SK-N-SH treated with all-trans-retinoic acid at 6 μM for 48 hours (cell line): ENCODE measurements around the gene OSBPL3.
A peak's percentile ranks its signal among the peaks of the same experiment; 100 is the strongest.

ENCODE experiments used
- ATAC-seq: fragments of 200-7000 bp; cut with Tn5 transposase; 3 replicates; pipeline ENCODE4 v1.9.1; 2020; ENCODE audit warnings: mild to moderate bottlenecking, moderate library complexity
- ARNTL ChIP-seq: fragments of 450-650 bp; formaldehyde crosslinking; IDR thresholded peaks from 2 replicates; pipeline ENCODE4 v1.5.0; 2020; ENCODE audit warnings: low read depth, mild to moderate bottlenecking, moderate library complexity, borderline replicate concordance
- BACH2 ChIP-seq: fragments of 250-450 bp; sonication (Bioruptor Pico); IDR thresholded peaks from 2 replicates; pipeline ENCODE4 v1.9.0; 2021; ENCODE audit warnings: mild to moderate bottlenecking, borderline replicate concordance
- CSDC2 ChIP-seq: fragments of 250-450 bp; sonication (Bioruptor Pico); IDR thresholded peaks from 2 replicates; pipeline ENCODE4 v1.5.0; 2020; ENCODE audit warnings: mild to moderate bottlenecking, moderate library complexity
- ESRRG ChIP-seq: fragments of 250-450 bp; sonication (Bioruptor Pico); IDR thresholded peaks from 2 replicates; pipeline ENCODE4 v1.6.1; 2021; ENCODE audit warnings: mild to moderate bottlenecking
- GLIS3 ChIP-seq: fragments of 250-450 bp; sonication (Bioruptor Pico); IDR thresholded peaks from 2 replicates; pipeline ENCODE4 v1.5.0; 2020; ENCODE audit warnings: mild to moderate bottlenecking, moderate library complexity
- ISL1 ChIP-seq: fragments of 250-450 bp; sonication (Bioruptor Pico); IDR thresholded peaks from 2 replicates; pipeline ENCODE4 v2.1.2; 2022; ENCODE audit warnings: mild to moderate bottlenecking, moderate library complexity
- OSR1 ChIP-seq: fragments of 250-450 bp; sonication (Bioruptor Pico); IDR thresholded peaks from 2 replicates; pipeline ENCODE4 v1.8.0; 2022; ENCODE audit warnings: moderate library complexity, mild to moderate bottlenecking, inconsistent platforms
- PPARA ChIP-seq: fragments of 250-450 bp; sonication (Bioruptor Pico); IDR thresholded peaks from 2 replicates; pipeline ENCODE4 v1.5.0; 2020; ENCODE audit warnings: mild to moderate bottlenecking, borderline replicate concordance
- SNAI2 ChIP-seq: fragments of 250-450 bp; sonication (Bioruptor Pico); IDR thresholded peaks from 2 replicates; pipeline ENCODE4 v1.5.0; 2020; ENCODE audit warnings: mild to moderate bottlenecking, moderate library complexity
- TCF4 ChIP-seq: fragments of 250-450 bp; sonication (Bioruptor Pico); IDR thresholded peaks from 2 replicates; pipeline ENCODE4 v1.8.0; 2021; ENCODE audit warnings: mild to moderate bottlenecking, moderate library complexity, borderline replicate concordance
- TOX ChIP-seq: fragments of 250-450 bp; sonication (Bioruptor Pico); IDR thresholded peaks from 2 replicates; pipeline ENCODE4 v1.8.0; 2021; ENCODE audit warnings: mild to moderate bottlenecking, moderate library complexity, borderline replicate concordance
- ZC3H10 ChIP-seq: fragments of 250-450 bp; sonication (Bioruptor Pico); IDR thresholded peaks from 2 replicates; pipeline ENCODE4 v1.5.1; 2021; ENCODE audit warnings: mild to moderate bottlenecking, moderate library complexity
- ZFP30 ChIP-seq: fragments of 450-650 bp; formaldehyde crosslinking; IDR thresholded peaks from 2 replicates; pipeline ENCODE4 v1.5.0; 2022; ENCODE audit warnings: mild to moderate bottlenecking, moderate library complexity
- ZNF70 ChIP-seq: fragments of 450-650 bp; formaldehyde crosslinking; IDR thresholded peaks from 2 replicates; pipeline ENCODE4 v1.5.0; 2020; ENCODE audit warnings: mild to moderate bottlenecking, moderate library complexity
- ZNF8 ChIP-seq: fragments of 450-650 bp; formaldehyde crosslinking; IDR thresholded peaks from 2 replicates; pipeline ENCODE4 v1.5.0; 2020; ENCODE audit warnings: mild to moderate bottlenecking, moderate library complexity
- TF ChIP-seq, protein P1 (sequence below): fragments of 250-450 bp; sonication (Bioruptor Pico); IDR thresholded peaks from 2 replicates; pipeline ENCODE4 v1.5.0; 2020; ENCODE audit warnings: mild to moderate bottlenecking, moderate library complexity
- TF ChIP-seq, protein P2 (sequence below): fragments of 250-450 bp; sonication (Bioruptor Pico); IDR thresholded peaks from 2 replicates; pipeline ENCODE4 v1.5.1; 2020; ENCODE audit warnings: low read depth, mild to moderate bottlenecking, moderate library complexity
- TF ChIP-seq, protein P3 (sequence below): fragments of 250-450 bp; sonication (Bioruptor Pico); IDR thresholded peaks from 2 replicates; pipeline ENCODE4 v1.8.0; 2021; ENCODE audit warnings: low read depth, mild to moderate bottlenecking, moderate library complexity, borderline replicate concordance
- TF ChIP-seq, protein P4 (sequence below): fragments of 250-450 bp; sonication (Bioruptor Pico); IDR thresholded peaks from 2 replicates; pipeline ENCODE4 v1.8.0; 2020; ENCODE audit warnings: mild to moderate bottlenecking, moderate library complexity, borderline replicate concordance

Gene OSBPL3

DNA sequence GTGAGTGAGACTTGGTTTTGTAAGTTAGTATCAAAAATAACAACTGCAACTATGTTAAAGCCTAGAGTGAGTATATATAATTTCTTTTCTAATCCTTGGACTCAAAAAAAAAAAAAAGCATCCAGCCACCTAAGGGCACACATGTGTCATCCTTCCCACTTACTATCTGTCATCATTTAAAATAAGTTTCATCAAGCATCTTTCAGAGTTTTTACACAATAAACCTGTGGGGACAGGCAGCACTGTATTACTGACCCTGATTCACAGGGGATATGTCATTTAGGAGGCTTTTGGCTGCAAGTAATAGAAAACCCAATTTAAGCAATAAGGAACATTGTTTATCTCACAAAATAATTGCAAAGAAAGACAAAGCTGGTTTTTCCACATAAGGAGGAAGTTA lies 32.3 kb upstream of the OSBPL3 start:
- ATAC-seq: no peak
- TF ChIP-seq, protein P1, sequence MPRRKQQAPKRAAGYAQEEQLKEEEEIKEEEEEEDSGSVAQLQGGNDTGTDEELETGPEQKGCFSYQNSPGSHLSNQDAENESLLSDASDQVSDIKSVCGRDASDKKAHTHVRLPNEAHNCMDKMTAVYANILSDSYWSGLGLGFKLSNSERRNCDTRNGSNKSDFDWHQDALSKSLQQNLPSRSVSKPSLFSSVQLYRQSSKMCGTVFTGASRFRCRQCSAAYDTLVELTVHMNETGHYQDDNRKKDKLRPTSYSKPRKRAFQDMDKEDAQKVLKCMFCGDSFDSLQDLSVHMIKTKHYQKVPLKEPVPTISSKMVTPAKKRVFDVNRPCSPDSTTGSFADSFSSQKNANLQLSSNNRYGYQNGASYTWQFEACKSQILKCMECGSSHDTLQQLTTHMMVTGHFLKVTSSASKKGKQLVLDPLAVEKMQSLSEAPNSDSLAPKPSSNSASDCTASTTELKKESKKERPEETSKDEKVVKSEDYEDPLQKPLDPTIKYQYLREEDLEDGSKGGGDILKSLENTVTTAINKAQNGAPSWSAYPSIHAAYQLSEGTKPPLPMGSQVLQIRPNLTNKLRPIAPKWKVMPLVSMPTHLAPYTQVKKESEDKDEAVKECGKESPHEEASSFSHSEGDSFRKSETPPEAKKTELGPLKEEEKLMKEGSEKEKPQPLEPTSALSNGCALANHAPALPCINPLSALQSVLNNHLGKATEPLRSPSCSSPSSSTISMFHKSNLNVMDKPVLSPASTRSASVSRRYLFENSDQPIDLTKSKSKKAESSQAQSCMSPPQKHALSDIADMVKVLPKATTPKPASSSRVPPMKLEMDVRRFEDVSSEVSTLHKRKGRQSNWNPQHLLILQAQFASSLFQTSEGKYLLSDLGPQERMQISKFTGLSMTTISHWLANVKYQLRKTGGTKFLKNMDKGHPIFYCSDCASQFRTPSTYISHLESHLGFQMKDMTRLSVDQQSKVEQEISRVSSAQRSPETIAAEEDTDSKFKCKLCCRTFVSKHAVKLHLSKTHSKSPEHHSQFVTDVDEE (CRISPR knock-in tag): no peak
- no peak for TF ChIP-seq ZNF70 (CRISPR knock-in tag)

DNA sequence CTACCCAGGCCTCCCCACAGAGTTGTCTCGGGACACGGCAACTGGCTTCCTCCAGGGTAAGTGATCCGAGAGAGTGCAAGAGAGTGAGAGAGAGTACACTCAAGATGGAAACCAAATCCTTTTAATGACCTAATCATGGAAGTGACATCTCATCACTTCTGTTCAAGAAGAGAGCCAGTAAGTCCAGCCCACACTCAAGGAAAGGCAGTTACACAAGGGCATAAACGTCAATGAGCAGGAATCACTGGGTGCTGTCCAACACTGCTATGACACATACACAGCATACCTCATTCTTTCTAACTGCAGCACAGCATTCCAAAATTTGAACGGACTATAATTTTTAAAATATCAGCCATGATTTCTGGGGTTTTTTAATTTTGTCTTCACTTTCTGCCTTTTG lies 29.3 kb upstream of the OSBPL3 start:
- peak; percentile 82 for ATAC-seq
- no peak for TF ChIP-seq PPARA (CRISPR knock-in tag)
- TF ChIP-seq, all 23 proteins: peak for 0

DNA sequence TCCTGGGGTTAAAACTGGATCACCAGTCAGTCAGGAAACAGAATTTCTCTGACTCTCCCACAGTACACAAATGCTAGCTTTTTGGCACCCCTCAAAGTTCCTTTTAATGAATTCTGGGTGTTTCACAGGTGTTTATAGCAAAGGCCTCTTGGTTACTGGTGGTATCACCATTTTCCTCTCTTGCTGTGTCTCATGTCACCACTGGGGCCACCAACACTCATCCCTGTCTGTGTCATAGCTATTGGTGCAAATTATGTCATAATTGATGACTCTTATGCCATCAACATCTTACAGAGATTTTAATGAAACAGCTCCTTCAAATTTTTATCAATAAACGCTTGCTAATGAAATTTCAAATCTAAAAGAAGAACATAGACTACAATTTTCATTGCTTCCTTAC lies 27.7 kb upstream of the OSBPL3 start:
- TF ChIP-seq ISL1 (CRISPR knock-in tag): no peak
- TF ChIP-seq ZNF8 (CRISPR knock-in tag): no peak
- no peak for TF ChIP-seq ARNTL (CRISPR knock-in tag)
- TF ChIP-seq SNAI2 (CRISPR knock-in tag): no peak
- TF ChIP-seq TOX: no peak
- TF ChIP-seq ZFP30 (CRISPR knock-in tag): no peak
- TF ChIP-seq OSR1 (CRISPR knock-in tag): no peak
- TF ChIP-seq TCF4 (CRISPR knock-in tag): no peak
- TF ChIP-seq ESRRG (CRISPR knock-in tag): no peak
- TF ChIP-seq, protein P2, sequence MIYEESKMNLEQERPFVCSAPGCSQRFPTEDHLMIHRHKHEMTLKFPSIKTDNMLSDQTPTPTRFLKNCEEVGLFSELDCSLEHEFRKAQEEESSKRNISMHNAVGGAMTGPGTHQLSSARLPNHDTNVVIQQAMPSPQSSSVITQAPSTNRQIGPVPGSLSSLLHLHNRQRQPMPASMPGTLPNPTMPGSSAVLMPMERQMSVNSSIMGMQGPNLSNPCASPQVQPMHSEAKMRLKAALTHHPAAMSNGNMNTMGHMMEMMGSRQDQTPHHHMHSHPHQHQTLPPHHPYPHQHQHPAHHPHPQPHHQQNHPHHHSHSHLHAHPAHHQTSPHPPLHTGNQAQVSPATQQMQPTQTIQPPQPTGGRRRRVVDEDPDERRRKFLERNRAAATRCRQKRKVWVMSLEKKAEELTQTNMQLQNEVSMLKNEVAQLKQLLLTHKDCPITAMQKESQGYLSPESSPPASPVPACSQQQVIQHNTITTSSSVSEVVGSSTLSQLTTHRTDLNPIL (CRISPR knock-in tag): no peak
- no peak for TF ChIP-seq PPARA (CRISPR knock-in tag)
- TF ChIP-seq, all 23 proteins: peak for 0
- no peak for ATAC-seq

DNA sequence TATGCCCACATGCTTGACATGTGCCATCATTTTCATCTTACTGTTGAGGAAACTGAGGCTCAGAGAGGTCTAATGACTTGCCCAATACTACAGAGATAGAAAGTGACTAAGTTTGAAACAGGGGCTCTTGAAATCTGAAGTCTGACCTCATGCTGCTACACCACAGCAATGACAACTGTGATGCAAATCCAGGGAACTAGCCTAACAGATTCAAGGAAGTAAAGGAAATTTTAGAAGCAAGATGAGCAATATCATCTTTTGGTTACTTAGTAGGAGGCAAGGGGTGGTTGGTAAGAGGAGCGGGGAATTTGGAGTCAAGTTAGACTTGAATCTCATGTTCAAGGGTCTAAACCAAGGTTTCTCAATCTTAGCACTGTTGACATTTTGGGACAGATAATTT lies 26.3 kb upstream of the OSBPL3 start:
- TF ChIP-seq ZFP30 (CRISPR knock-in tag): no peak
- no peak for TF ChIP-seq BACH2 (CRISPR knock-in tag)
- no peak for TF ChIP-seq ESRRG (CRISPR knock-in tag)
- no peak for TF ChIP-seq ZC3H10
- TF ChIP-seq CSDC2: no peak
- TF ChIP-seq OSR1 (CRISPR knock-in tag): no peak
- TF ChIP-seq, protein P2 (CRISPR knock-in tag): no peak
- TF ChIP-seq TCF4 (CRISPR knock-in tag): no peak
- TF ChIP-seq SNAI2 (CRISPR knock-in tag): no peak
- no peak for TF ChIP-seq PPARA (CRISPR knock-in tag)
- TF ChIP-seq GLIS3: no peak
- TF ChIP-seq ZNF70 (CRISPR knock-in tag): no peak
- TF ChIP-seq, protein P3, sequence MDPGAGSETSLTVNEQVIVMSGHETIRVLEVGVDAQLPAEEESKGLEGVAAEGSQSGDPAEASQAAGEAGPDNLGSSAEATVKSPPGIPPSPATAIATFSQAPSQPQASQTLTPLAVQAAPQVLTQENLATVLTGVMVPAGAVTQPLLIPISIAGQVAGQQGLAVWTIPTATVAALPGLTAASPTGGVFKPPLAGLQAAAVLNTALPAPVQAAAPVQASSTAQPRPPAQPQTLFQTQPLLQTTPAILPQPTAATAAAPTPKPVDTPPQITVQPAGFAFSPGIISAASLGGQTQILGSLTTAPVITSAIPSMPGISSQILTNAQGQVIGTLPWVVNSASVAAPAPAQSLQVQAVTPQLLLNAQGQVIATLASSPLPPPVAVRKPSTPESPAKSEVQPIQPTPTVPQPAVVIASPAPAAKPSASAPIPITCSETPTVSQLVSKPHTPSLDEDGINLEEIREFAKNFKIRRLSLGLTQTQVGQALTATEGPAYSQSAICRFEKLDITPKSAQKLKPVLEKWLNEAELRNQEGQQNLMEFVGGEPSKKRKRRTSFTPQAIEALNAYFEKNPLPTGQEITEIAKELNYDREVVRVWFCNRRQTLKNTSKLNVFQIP: no peak
- no peak for TF ChIP-seq TOX
- TF ChIP-seq, protein P1 (CRISPR knock-in tag): no peak
- TF ChIP-seq, protein P4, sequence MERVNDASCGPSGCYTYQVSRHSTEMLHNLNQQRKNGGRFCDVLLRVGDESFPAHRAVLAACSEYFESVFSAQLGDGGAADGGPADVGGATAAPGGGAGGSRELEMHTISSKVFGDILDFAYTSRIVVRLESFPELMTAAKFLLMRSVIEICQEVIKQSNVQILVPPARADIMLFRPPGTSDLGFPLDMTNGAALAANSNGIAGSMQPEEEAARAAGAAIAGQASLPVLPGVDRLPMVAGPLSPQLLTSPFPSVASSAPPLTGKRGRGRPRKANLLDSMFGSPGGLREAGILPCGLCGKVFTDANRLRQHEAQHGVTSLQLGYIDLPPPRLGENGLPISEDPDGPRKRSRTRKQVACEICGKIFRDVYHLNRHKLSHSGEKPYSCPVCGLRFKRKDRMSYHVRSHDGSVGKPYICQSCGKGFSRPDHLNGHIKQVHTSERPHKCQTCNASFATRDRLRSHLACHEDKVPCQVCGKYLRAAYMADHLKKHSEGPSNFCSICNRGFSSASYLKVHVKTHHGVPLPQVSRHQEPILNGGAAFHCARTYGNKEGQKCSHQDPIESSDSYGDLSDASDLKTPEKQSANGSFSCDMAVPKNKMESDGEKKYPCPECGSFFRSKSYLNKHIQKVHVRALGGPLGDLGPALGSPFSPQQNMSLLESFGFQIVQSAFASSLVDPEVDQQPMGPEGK (CRISPR knock-in tag): no peak
- TF ChIP-seq ISL1 (CRISPR knock-in tag): no peak
- ATAC-seq: no peak
